Measurements from ENCODE around the gene BAIAP2.

Gene BAIAP2

GRCh38 chr17:81128774-81129173 lies 93.8 kb downstream of the BAIAP2 start:
- DNase-seq: no peak

GRCh38 chr17:81129289-81129688 lies 94.3 kb downstream of the BAIAP2 start:
- no peak for DNase-seq

DNA sequence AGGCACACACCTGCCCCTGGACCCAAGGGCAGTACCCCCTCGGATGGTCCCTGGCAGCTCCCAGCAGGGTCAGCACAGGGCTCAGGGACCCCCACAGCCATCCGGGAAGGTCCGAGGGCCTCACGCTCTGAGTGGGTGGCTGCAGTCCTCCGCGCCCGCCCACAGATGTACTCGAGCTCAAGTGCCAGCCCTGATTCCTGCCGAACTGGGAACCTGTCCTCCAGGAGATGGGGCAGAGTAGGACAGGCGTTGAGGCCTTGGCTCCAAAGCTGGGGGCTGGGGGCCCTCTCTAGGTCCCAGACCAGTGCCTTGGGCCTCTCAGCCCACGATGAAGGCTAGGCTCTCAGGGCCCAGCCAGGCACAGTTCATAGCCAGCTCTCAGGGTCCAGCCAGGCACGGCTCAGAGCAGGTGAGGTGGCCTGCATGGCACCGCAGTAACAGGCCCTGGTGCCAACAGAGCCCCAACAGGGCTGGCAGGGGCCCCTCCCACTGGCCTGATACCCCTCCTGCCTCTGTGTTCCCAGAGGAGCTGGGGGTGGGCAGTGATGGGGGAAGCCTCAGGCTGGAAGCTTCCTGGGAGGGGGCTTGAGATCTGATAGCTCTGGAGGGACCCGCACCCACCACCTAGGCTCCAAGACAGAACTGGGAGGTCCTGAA lies 94.9 kb downstream of the BAIAP2 start:
- no peak for DNase-seq

- no peak for DNase-seq
These were observed 95.7 kb downstream of the BAIAP2 start for GRCh38 chr17:81130385-81131361.

DNA sequence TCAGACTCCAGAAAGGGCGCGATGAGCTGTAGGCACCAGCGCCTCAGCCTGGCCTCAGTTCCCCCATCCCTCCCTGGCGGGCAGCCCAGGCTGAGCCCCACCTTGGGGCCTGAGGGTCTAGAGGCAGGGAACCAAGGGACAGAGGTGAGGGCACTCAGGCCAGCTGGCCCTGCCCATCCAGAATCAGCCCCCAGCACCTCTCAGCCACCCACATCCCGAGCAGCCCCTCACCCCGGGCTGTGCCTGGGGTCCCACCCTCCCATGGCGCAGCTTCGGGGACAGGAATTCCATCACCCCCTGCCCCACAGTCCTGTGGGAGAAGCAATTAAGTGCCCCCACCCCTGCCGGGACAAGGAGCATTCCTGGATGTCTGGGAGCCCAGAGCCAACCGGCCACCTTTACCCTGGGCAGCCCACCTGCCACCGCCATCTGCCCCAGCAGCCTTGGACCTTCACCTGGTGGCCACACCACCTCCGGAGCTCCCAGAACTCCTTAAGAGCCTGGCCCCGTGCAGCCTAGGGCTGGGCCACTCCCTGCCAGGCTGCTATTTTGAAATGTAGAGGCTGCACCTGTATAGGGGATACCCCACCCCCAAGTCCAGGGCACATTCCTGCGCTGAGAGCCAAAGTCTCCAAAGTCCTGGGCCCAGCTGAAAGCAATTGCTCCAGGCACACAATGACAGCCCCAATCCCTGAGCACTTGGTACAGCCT lies 96.7 kb downstream of the BAIAP2 start:
- no peak for DNase-seq

DNA sequence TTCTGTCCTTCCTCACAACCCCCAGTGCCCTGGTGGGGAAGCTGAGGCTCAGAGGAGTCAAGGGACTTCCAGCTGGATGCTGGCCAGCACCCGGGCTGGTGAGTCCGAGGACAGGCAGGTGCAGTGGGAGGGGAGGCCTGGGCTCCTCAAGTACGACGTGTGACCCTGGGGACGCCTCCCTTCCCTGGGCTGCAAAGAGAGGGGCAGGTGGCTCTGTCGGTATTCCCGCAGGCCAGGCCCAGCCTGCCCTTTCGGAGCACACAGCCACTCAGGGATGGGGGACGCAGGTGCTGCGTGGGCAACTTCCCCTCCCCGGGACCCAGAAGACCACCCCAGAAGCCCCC lies 97.2 kb downstream of the BAIAP2 start:
- no peak for DNase-seq

DNA sequence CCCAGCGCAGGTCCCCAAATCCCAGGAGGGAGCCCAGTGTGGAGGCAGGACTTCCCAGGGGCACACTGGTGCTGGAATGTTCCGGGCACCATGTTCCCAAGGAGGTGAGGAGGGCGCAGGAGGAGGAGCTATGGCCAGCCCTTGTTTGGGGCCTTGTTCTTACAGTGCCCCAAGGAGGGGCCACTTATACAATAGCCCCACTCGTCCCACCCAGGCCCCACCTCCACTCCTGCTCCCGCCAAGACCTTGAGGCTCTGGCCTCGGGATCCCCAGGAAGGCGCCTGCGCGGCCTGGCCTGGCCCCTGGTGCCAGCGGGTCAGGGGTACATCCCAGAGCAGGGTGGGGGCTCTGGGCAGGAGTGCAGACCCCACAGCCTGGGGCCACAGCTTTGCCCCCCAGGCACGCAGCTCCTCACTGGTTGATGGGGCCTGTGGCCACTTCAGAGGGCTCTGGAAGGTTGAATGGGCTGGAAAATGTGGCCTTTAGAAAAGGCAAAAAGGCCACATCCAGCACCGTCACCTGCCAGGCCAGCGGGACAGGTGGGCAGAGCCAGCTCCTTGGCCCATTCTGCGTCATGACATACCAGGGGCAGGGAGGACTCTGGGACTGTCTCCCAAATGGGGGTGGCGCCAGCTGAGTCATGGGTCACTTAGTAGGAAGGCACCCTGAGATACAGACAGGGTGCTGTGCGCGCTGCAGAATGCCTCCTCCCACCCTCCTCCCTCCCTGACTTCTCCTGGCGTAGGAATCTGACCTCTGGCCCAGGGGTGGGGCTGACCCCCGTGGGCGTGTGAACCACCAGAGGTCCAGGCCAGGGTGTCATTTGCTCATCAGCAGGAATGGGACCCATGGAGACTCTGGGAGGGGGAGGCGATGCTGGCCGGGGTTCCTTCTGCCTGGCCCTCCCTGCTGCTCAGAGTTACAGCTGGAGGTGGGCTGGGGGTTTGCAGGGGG lies 98.1 kb downstream of the BAIAP2 start:
- no peak for DNase-seq

GRCh38 chr17:81134064-81134781 lies 99.3 kb downstream of the BAIAP2 start:
- DNase-seq: no peak

GRCh38 chr17:81135505-81136278 lies 100.7 kb downstream of the BAIAP2 start:
- DNase-seq: no peak

- DNase-seq: no peak
These were observed 101.4 kb downstream of the BAIAP2 start for GRCh38 chr17:81136366-81136765.

- DNase-seq: no peak
These were observed 102.3 kb downstream of the BAIAP2 start for GRCh38 chr17:81137248-81137647.

- DNase-seq: no peak
These were observed 103.1 kb downstream of the BAIAP2 start for GRCh38 chr17:81138083-81138482.

DNA sequence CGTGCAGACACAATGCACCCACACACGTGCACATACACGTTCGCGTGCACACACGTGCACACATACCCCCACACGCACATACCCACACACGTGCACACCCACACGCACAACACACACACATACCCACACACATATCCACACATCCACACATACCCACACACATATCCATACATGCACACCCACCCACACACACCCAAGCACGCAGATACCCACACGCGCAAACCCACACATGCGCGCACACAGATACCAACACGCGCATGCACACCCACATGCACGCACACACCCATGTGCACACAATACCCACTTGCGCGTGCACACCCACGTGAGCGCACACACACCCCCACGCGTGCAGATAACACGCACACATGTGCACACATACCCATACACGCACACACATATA lies 103.5 kb downstream of the BAIAP2 start:
- no peak for DNase-seq

DNA sequence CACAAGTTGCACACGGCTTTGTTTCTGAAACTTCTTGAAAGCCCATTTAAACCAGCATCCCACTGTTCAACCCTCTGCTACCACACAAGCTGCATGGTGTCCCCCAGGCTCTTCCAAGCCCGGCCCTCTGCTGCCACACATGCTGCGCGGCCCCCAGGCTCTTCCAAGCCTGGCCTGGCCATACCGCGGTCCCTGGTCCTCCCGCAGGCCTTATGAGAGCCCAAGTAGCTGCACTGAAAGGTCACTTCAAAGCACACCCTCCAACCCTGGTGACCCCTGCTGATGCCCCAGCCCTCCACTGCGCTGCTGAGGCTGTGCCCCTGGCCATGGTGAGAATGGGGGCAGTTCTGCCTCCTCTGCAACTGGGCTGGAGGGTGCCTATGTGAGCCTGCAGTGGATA lies 104.5 kb downstream of the BAIAP2 start:
- no peak for DNase-seq

GRCh38 chr17:81140018-81140417 lies 105.1 kb downstream of the BAIAP2 start:
- no peak for DNase-seq

DNA sequence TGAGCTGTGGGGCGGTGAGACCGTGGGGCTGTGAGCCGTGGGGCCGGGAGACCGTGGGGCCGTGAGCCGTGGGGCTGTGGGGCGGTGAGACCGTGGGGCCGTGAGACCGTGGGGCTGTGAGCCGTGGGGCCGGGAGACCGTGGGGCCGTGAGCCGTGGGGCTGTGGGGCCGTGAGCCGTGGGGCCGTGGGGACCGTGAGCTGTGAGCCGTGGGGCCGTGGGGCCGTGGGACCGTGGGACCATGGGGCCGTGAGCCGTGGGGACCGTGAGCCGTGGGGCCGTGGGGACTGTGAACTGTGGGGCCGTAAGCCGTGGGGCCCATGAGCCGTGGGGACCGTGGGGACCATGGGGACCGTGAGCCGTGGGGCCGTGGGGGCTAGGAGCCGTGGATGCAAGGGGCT lies 105.7 kb downstream of the BAIAP2 start:
- DNase-seq: no peak

DNA sequence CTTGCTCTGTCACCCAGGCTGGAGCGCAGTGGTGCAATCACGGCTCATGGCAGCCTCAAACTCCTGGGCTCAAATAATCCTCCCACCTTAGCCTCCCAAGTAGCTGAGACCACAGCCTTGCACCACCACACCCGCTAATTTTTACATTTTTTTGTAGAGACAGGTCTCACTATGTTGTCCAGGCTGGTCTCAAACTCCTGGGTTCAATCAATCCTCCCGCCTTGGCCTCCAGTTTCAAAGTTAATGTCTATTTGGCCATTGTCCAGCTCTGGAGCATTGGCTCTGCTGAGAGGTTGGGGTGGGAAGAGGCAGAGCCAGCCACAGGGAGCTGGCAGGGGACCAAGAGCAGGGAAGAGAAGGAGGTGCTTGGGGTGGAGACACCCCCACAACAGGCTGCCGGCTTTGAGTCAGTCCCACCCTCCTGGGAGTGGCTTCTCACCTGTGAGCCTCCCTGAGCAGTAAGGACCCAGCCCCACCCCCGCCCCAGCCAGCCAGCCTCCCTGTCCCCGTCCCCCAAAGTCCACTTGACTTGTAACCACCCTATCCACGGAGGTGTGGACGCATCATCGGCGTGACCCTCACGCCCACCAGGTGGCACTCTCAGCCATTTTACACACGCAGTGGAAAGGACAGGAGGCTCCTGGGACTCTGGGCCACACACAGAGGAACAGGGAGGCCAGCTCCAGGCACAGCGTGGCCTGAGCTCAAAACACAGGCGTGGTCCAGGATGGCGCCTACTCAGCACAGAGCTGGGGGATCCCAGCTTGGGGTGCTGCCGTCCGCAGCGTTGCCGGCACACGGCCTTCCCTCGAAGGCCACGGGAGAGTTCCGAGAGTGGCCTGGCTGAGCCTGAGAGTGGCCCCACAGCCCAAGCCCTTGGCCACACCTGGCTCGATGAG lies 107.6 kb downstream of the BAIAP2 start:
- DNase-seq: peak; percentile 88

- no peak for DNase-seq
These were observed 108.2 kb downstream of the BAIAP2 start for GRCh38 chr17:81143200-81143527.

DNA sequence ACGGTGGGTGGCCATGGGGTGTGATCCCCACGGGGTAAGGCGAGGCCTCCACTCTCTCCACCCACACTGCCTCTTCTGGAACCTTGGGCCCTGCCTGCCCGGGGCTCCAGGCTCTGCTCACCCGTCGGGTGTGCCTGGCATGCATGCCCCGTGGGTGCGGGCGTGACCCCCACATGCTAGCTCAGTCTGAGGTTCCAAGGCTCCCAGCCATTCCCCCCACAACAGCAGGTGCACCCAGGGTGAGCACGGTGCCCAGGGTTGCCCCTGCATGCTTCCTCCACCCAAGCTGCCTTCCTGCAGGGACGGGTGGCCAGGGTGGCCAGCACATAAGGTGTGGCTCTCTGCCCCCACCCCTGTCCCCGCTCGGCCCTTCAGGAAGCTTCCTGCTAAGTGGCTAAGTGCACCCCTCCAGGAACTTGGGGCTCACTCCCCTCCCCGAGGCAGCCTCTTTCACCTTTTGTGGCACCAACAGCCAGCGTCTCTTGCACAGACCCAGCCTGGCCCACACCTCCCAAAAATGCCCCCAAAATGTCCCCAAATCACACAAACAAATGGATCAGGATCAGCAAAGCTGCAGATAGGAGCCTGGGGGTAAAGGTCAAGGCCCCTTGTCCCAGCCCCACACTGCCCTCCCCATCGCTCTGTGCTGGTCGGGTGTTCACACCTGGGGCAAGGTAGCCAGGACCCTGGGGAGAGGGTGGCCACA lies 108.9 kb downstream of the BAIAP2 start:
- no peak for DNase-seq

DNA sequence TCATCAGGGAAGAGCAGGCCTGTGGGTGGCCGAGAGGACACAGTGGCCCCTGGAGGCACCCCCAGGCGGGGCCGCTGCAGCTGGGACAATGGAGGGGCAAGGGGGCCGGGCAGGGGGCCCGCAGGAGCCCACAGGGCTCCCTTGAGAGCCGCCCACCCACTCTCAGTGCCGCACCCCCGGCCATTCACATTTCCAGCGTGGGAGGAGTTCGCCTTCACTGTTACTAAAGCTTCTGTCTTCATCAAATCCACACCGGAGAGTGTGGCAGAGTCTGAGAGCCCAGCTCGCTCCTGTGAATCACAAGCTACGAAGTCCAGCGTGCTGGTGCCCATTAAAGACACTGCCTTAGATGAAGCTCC lies 109.5 kb downstream of the BAIAP2 start:
- no peak for DNase-seq
